Skin epidermis (tissue), 12 donors: ENCODE data around the gene XPO6.

Experiments
- H3K27ac ChIP-seq, 21 experiments: fragments of 200-600 bp; sonication (generic) in 11 of 21; one replicate each; pipeline ENCODE4 v1.5.0; 2020; ENCODE audit warnings: mild to moderate bottlenecking in 3 of 21, inconsistent platforms in 2 of 21, moderate library complexity in 2 of 21
- H3K4me3 ChIP-seq, 7 experiments: fragments of 200-600 bp; sonication (generic) in 2 of 7; one replicate each; pipeline ENCODE4 v1.5.0; 2020; ENCODE audit warnings: inconsistent platforms in 2 of 7, mild to moderate bottlenecking in 2 of 7, moderate library complexity in 1 of 7

XPO6 gene

GRCh38 chr16:28186752-28187151, 25.0 kb downstream of the XPO6 start:
- peak overlapping the region in 14 of 21 experiments; percentile 3 to 81 (median 42) for H3K27ac ChIP-seq
- no peak overlapping the region for H3K4me3 ChIP-seq

DNA sequence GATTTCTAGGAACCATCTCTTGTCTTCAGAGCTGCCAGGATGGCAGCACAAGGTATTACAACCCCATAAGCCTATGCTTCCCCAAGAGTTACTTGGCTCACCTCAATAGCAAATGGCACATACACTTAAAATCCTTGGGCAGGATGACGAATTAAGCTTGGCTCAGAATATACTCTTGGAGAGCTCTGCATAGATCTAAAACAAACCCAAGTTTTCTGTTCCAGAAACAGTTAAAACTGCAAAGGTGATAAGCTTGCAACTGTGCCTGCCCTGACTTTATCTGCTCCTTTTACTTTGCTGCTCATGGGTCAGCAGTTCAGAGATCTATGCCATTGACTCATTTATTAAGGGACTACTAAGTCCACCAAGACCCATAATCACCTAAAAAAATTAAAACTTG, 26.1 kb downstream of the XPO6 start:
- no peak overlapping the region for H3K4me3 ChIP-seq
- no peak overlapping the region for H3K27ac ChIP-seq

GRCh38 chr16:28184625-28185024, 27.1 kb downstream of the XPO6 start:
- H3K27ac ChIP-seq: no peak overlapping the region

DNA sequence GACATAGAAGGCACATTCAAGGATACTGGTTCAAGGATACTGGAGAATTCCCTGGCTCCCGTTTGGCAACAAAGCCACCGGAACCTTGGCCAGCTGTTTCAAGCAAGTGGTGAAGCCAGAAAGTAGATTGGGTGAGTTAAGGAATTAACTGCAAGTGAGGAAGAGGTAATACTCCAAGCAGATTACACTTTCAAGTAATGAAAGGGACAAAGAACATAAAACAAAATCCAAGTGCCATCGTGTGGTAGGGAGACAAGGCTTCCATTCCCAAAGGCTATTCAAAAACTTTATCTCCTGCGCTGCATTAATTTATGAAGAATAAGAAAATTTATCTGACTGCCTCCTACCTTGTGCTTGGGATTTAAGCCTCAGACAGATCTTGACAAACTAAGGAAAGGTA, 27.8 kb downstream of the XPO6 start:
- H3K4me3 ChIP-seq: no peak overlapping the region
- H3K27ac ChIP-seq: peak overlapping the region in 2 of 21 experiments; percentile 2 to 21

More at GRCh38 chr16:28184625-28185024, 27.1 kb downstream of the XPO6 start:
- H3K4me3 ChIP-seq: no peak overlapping the region

DNA sequence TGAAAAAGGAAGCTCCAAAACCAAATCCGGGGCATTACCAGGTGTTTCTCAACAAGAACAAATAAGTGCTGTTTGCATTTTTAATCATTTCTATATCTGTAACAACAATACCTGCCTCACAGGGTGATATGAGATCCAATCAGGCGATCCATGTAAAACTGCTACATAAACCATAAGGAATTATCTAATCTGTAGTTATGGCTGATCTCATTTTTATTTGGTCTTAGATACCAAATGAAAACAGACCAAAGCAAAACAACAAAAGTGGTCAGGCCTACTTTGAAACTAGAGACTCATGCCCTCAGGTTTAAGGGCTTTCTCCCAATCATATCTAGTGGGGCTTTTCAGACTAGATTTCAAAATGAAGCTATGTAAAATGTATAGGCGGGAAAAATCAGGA, 28.3 kb downstream of the XPO6 start:
- Histone ChIP-seq H3K4me3 (no peak overlapping the region), H3K27ac (peak overlapping the region in 1 of 21 experiments; percentile 8)

DNA sequence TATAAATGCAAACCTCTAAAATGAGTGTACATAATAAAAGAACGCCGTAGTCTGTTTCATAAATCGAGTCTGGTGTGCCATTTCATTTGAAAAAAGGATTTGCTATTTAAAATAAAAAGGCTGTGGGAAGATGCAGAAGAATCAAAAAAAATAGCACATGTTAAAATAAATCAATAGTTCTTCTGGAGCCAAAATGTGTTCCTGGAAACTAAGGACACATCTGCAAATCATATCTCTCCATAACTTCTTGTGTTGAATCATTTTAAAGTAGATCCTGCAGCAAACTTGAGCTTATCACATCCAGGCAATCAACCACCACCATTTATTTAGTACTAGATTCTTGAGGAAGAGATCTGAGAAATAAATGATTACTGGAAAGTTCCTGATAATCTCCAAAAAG, 29.0 kb downstream of the XPO6 start:
- Histone ChIP-seq H3K27ac (peak overlapping the region in 2 of 21 experiments; percentile 8 to 54), H3K4me3 (no peak overlapping the region)

- no peak overlapping the region for H3K4me3 ChIP-seq
- peak overlapping the region in 5 of 21 experiments; percentile 24 to 62 (median 41) for H3K27ac ChIP-seq
These were observed 29.6 kb downstream of the XPO6 start for GRCh38 chr16:28182183-28182582.

DNA sequence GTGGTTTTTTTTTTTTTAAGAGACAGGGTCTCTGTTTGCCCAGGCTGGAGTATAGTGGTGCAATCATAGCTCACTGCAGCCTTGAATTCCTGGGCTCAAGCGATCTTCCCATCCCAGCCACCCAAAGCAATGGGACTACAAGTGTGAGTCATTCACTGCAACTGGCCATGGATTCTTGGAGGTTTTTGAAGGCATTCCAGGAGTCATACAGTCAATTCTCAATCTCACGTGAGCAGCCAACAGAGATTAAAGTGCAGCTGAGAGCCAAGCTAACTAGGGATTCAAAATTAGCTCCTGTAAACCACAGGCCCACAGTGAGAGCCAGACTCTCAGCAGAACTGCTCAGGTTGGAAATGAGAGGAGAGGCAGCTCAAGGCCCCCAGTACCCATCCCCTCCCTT, 30.2 kb downstream of the XPO6 start:
- H3K4me3 ChIP-seq: no peak overlapping the region
- peak overlapping the region in 14 of 21 experiments; percentile 14 to 74 (median 39) for H3K27ac ChIP-seq

DNA sequence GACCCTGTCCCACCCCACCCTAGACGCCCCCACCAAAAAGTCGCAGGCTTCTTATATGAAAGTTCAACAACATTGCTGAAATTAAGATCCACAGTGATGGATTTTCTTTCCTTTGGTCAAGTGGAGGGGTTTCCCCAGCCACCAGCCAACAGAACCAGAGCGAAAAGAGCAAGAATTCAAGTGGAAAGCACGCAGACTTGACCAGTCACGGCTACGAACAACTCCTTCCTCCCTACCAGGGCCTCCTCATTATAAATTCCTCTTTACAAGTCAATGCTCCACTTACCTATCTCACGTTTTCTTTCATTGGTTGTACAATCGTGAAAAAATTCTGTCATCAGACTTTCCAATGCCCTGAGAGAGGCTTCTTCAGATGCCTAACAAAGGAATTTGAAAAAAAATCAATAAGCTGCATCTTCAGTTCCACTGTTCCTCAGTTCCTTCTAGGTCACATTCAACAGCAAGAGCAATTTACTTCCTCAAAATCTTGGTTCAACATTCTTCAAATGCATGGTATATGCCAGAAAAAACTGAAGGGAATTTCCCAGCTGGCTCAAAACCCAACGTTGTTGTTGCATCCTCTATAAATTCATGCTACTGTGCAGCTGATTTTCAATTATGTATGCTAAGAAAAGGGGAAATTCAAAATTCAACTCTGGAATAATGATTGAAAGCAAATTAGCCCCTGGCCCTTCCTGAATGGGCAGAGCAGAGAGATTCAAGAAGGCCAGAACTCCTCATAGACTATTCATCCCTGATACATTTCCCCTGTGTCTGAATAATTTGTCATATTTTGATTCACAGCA, 30.9 kb downstream of the XPO6 start:
- Histone ChIP-seq H3K4me3 (no peak overlapping the region), H3K27ac (peak overlapping the region in 14 of 21 experiments; percentile 14 to 74 (median 50))

- Histone ChIP-seq H3K4me3 (no peak overlapping the region), H3K27ac (peak overlapping the region in 1 of 21 experiments; percentile 5)
These were observed 32.4 kb downstream of the XPO6 start for GRCh38 chr16:28179354-28179753.

- no peak overlapping the region for H3K4me3 ChIP-seq
- H3K27ac ChIP-seq: no peak overlapping the region
These were observed 36.0 kb downstream of the XPO6 start for GRCh38 chr16:28175715-28176114.

DNA sequence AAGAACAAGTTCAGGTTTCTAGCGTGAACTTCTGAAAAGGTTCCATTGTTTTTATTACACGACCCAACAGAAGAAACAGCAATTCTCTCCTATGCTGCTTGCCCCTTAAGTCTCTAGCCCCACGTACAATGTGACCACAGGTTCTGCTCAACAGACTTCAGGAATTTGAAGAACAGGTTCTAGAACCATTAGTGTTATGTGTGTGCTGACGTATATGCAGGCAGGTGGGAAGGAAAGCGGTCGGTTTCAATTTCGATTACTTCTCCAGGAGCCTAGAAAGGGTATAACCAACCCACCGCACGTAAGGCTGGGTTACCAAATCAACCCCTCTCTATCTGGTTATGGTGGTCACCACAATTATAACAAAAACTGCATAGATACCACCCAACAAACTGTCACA, 39.4 kb downstream of the XPO6 start:
- Histone ChIP-seq H3K4me3 (no peak overlapping the region), H3K27ac (no peak overlapping the region)

- H3K27ac ChIP-seq: no peak overlapping the region
- H3K4me3 ChIP-seq: no peak overlapping the region
These were observed 39.9 kb downstream of the XPO6 start for GRCh38 chr16:28171816-28172215.

- Histone ChIP-seq H3K27ac (peak overlapping the region in 2 of 21 experiments; percentile 10 to 44), H3K4me3 (no peak overlapping the region)
These were observed 42.7 kb downstream of the XPO6 start for GRCh38 chr16:28168991-28169554.

DNA sequence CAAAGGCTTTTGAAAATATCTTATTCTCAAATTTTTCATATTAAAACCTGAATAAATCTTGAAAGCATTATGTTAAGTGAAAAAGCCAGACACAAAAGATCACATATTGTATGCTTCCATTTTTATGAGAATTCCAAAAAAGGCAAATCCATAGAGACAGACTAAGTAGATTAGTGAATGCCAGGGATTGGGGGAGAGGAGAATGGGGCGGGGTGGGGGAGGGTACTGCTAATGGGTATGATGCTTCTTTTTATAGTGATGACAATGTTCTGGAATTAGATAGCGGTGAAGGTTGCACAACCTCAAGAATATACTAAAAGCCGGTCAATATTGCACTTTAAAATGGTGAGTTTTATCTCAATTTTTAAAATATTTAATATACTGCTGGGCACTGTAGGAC, 44.0 kb downstream of the XPO6 start:
- no peak overlapping the region for H3K27ac ChIP-seq
- H3K4me3 ChIP-seq: no peak overlapping the region

- no peak overlapping the region for H3K4me3 ChIP-seq
- peak overlapping the region in 2 of 21 experiments; percentile 6 to 15 for H3K27ac ChIP-seq
These were observed 44.5 kb downstream of the XPO6 start for GRCh38 chr16:28167221-28167620.

- Histone ChIP-seq H3K4me3 (no peak overlapping the region), H3K27ac (peak overlapping the region in 4 of 21 experiments; percentile 6 to 43 (median 24))
These were observed 45.2 kb downstream of the XPO6 start for GRCh38 chr16:28166394-28167208.

DNA sequence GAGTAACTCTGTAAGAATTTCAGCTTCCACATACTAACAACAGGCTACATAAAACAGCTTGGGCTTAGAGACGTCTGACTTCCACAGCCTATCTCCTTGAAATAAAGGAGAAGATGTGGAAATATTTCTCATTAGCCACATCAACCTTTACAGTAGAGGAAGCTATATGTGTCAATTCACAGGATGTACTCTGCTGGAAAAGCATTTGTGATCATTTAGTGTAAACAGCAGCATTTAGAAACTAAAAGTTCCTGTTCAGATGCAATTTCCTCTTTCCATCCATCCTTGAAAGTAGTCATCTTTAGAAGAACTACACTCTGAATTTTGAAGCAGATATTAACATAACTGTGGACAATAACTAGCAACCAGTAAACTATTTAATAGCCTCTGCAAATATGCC, 46.2 kb downstream of the XPO6 start:
- no peak overlapping the region for H3K4me3 ChIP-seq
- peak overlapping the region in 6 of 21 experiments; percentile 4 to 55 (median 38) for H3K27ac ChIP-seq

- no peak overlapping the region for H3K4me3 ChIP-seq
- H3K27ac ChIP-seq: peak overlapping the region in 8 of 21 experiments; percentile 7 to 62 (median 46)
These were observed 47.6 kb downstream of the XPO6 start for GRCh38 chr16:28164140-28164539.

- no peak overlapping the region for H3K4me3 ChIP-seq
- H3K27ac ChIP-seq: peak overlapping the region in 9 of 21 experiments; percentile 7 to 62 (median 39)
These were observed 48.1 kb downstream of the XPO6 start for GRCh38 chr16:28163699-28164098.
